Pulmonary artery endothelial cell (primary cell): ENCODE data around the gene CD6. TPM values are rescaled to one million over a fixed set of nuclear protein-coding genes. Genes with fewer than 3 reads are reported as not detected.

Experiments used
- DNase-seq: peaks from one replicate; pipeline ENCODE4 v3.0.0-alpha.2; 2011; ENCODE audit warnings: low read depth, low spot score
- total RNA-seq: library from RNA; depleted of rRNA; stranded (reverse); fragments of >200 nt; gene quantifications from 2 replicates; pipeline ENCODE4 v1.2.3, GENCODE V29; 2014

The CD6 gene
- total RNA-seq = not detected in 2 replicates

- DNase-seq = no peak
Measured at GRCh38 chr11:60971520-60971919, at the start of gene CD6. CD6 (plus strand) TSS chr11:60971680; CDS start chr11:60971866, 186 bp downstream.

DNA sequence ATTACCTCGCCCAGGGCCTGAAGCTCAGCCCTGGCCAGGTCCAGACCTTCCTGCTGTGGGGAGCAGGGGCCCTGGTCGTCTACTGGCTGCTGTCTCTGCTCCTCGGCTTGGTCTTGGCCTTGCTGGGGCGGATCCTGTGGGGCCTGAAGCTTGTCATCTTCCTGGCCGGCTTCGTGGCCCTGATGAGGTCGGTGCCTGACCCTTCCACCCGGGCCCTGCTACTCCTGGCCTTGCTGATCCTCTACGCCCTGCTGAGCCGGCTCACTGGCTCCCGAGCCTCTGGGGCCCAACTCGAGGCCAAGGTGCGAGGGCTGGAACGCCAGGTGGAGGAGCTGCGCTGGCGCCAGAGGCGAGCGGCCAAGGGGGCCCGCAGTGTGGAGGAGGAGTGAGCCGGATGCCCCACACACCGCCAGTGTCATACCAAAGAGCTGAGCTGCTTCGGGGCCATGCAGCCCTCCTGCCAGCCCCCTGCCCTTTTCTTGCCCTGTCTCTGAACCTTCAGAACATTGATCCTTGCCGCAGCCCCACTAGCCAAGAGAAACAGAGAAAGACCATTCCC, 49.6 kb upstream of the CD6 start:
- no peak for DNase-seq

DNA sequence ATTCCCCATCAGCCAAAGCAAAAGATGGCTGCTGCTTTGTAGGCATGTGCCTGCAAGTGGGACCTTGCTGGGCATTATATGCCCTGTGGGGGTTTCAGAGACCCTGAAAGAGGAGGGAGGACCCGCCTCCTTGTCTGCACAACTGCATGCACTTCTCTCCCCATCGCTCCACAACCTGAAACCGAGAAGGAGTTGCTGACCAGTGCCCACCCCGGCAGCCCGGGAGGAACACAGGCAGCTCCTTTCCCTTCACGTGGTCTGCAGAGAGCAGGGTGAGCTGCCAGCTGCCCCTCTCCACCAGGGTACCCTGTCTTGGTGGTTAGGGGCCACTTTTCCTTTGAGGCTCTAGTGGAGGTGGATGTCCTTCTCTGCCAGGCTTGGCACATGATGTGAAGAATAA, 48.6 kb upstream of the CD6 start:
- DNase-seq = no peak

- no peak for DNase-seq
Measured at GRCh38 chr11:60923326-60923725, 48.2 kb upstream of the CD6 start.

DNA sequence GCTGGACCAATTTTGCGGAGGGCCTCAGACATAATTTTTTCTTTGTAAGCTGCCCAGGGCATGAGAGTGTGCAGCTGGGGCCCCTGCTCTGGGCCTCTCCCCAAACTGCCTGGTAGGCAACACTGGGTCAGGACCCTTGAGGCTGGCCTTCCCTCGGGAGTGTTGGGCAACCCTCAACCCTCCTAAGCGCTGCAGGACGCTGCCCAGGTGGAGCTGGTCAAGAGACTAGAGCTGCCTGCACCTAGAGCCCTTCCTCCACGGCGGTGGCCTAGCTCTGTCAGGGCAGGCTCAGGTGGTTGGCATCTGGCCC, 47.7 kb upstream of the CD6 start:
- no peak for DNase-seq

- no peak for DNase-seq
Measured at GRCh38 chr11:60924110-60924905, 47.2 kb upstream of the CD6 start, which contains the start of gene TMEM132A. TMEM132A (plus strand) TSS chr11:60924460; CDS start chr11:60924634, 174 bp downstream.

DNA sequence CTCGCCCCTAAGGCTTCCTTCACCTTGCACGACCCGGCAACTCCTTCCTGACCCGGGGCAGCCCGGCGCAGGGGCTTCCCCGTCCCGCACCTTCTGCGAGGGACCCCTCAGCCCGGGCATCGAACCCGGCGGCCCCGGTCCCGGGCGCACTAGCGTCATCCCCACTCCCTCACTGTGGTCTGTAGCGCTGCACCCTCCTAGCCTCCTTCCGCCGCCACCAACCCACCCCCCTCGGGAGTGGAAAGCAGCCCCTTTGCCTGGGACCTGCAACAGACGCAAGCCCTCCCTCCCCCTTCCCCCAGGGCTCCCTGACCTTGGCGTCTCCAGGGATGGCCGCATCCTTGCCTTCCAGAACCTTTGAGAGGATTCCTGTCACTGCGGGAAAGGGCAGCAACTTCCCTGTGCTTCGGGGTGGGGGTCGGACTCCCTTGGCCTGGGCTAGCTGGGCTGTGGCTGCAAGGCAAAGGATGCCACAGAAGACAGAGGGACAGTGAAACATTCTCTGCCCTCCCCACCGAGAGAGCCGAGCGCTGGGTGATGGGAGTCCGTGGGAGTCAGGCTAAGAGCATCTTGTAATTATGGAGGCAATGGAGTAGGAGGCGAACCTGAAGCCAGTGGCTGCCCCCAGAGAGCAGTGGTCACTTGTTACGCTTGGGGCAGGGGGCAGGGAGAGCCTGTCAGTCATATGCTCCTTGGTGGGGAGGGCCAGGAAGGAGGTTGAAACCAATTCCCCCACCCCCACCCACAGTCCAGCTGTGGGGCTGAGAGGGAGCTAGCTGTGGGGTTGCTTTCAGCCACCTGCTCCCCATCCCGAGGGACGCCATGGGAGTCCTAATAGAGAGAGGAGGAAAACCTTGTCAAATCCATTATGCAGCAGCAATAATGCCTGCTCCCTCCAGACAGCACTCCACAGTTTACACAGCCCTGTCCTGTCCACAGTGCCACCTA, 46.3 kb upstream of the CD6 start:
- no peak for DNase-seq

GRCh38 chr11:60925868-60926267, 45.6 kb upstream of the CD6 start:
- DNase-seq = no peak

- DNase-seq = no peak
Measured at GRCh38 chr11:60926500-60926899, 45.0 kb upstream of the CD6 start.

DNA sequence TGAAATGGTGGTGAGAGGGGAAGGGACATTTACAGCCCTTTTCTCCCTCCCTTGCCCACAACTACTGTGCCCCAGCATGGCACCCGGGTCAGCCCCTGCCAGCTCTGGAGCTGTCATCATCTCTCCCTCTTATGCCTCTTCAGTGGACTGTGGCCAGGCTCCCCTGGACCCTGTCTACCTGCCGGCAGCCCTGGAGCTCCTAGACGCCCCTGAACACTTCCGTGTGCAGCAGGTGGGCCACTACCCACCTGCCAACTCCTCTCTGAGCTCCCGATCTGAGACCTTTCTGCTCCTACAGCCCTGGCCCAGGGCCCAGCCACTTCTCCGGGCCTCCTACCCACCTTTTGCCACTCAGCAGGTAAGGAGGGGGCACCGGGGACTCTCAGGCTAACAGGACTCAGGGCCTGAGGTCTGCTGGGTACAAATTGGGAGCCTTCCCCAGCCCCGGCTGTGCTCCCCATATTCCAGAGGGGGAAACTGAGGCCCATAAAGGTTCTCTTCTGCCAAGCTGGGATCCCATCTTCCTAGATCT, 44.4 kb upstream of the CD6 start:
- no peak for DNase-seq

- no peak for DNase-seq
Measured at GRCh38 chr11:60927600-60927999, 43.9 kb upstream of the CD6 start.

DNA sequence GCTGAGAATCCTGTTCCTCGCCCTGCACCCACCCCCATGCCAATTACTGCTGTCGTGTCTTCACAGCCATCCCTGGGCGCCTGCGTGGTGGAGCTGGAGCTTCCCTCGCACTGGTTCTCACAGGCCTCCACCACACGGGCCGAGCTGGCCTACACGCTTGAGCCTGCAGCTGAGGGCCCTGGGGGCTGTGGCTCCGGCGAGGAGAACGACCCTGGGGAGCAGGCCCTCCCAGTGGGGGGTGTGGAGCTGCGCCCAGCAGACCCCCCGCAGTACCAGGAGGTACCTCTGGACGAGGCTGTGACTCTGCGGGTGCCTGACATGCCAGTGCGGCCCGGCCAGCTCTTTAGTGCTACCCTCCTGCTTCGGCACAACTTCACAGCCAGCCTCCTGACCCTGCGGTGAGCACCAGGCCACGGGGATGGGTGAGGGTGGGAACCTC, 42.9 kb upstream of the CD6 start:
- DNase-seq = no peak

DNA sequence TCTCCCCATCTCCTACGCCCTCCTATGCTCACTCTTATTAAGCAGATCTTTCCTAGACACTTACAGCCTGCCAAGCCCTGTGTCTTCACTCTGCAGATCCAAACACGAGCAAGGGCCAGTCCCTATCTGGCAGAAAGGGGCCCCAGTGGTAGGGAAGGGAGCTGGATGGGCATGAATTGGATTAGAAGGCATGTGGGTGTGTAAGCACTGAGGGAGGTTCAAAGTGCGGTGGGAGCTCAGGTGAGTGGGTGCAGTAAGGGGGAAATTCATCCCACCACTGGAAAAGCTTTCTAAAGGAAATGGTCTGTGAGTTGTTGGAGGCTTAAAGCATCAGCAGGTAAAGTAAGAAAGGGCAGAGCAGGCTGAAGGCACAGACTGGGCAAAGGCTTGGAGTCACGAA, 41.7 kb upstream of the CD6 start:
- DNase-seq = no peak

- no peak for DNase-seq
Measured at GRCh38 chr11:60930394-60930793, 41.1 kb upstream of the CD6 start.

GRCh38 chr11:60931917-60932316, 39.6 kb upstream of the CD6 start:
- no peak for DNase-seq

GRCh38 chr11:60932605-60933356, 38.7 kb upstream of the CD6 start:
- DNase-seq = no peak

DNA sequence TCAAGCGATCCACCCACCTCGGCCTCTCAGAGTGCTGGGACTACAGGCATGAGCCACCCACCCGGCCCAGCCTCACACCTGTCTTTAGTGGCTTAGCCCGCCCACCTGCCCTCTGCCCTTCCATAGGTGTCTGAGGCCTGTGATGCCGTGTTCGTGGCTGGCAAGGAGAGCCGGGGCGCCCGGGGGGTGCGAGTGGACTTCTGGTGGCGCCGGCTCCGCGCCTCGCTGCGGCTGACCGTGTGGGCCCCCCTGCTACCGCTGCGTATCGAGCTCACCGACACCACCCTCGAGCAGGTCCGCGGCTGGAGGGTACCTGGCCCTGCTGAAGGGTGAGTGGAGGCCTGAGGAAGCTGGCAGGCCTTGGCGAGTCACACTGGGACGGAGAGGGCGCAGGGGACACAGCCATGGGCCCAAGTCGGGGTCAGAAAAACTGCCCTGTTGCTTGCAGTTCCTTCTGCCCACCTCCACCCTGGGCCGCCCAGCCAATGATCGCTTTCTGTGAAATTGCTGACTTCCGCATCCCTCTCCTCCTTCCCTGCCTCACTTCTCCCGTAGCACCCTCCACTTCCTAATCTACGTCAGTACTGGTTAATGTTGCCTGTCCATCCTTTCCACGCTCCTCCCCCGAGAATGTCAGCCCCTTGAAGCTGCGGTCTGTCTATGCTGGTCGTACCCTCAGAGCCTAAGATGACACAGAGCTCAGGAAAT, 37.9 kb upstream of the CD6 start:
- no peak for DNase-seq

- no peak for DNase-seq
Measured at GRCh38 chr11:60934124-60934789, 37.2 kb upstream of the CD6 start.

DNA sequence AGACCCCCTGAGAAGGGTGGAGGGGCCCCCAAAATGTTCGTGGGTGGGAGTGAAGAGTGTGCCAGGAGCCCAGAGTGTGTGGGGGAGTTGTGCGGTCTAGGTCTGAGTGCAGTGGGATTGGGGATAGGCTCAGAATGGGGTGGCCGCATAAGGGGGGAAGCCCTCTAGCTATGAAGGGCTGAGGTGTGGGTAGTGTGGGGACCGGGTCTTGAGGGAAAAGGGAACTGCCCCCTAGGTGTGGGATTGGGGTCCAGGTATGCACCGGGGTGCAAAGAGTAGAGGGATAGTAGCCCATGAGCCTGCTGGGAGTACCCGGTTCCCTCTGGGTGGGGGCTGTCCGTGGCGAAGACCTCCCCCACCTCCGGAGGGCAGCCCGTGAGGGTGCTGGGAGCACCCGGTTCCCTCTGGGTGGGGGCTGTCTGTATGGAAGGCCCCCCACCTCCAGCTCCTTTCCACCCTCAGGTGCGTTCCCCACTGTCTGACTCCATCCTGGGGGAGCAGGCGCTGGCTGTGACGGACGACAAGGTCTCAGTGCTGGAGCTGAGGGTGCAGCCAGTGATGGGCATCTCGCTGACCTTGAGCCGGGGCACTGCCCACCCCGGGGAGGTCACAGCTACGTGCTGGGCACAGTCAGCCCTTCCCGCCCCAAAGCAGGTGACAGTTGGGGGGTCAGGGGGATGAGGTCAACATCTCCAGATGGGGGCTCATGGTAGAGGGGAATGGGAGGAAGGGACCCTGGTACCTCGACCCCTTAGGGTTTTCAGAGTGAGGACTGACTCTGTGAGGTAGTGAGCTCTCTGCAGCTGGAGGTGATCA, 36.5 kb upstream of the CD6 start:
- no peak for DNase-seq
